H1 (cell line): Measurements from ENCODE around the gene COL11A1. TPM values are rescaled to one million over a fixed set of nuclear protein-coding genes. Genes with fewer than 3 reads are reported as not detected.

Source experiments
- CTCF ChIA-PET: fragments of 300-600 bp; sonication (Branson Sonifier 250); formaldehyde crosslinking; loops from one replicate; lab custom pipeline; 2021; ENCODE audit not compliant: partially characterized antibody; lab: Charles Lee
- POLR2A ChIA-PET: fragments of 300-600 bp; sonication (Branson Sonifier 250); formaldehyde crosslinking; loops from one replicate; lab custom pipeline; 2021; ENCODE audit warnings: inconsistent platforms; ENCODE audit not compliant: partially characterized antibody; lab: Charles Lee
- DNase-seq, 2 experiments: peaks; one replicate each; pipeline versions ENCODE4 v3.0.0 to v3.0.0-alpha.2; 2010 to 2022; ENCODE audit warnings: low spot score in 2 of 2, low read depth in 1 of 2, mixed read lengths in 1 of 2
- FAIRE-seq: peaks from 2 replicates; lab custom pipeline; 2011; peaks lifted over from hg19 to GRCh38; lab: Jason Lieb, UNC
- H2AFZ ChIP-seq: 2 replicates; pipeline ENCODE4 v1.8.1; 2012; ENCODE audit warnings: low read length, inconsistent platforms
- H2AK5ac ChIP-seq: 2 replicates; pipeline ENCODE4 v1.6.1; 2013; ENCODE audit warnings: low read depth, low read length
- H2BK120ac ChIP-seq: replicated peaks from 2 replicates; pipeline ENCODE3; 2013; ENCODE audit warnings: low read depth, low read length, inconsistent platforms
- H2BK12ac ChIP-seq: 2 replicates; pipeline ENCODE4 v1.6.1; 2013; ENCODE audit warnings: low read depth, low read length
- H2BK15ac ChIP-seq: 2 replicates; pipeline ENCODE4 v1.6.1; 2013; ENCODE audit warnings: low read length
- H2BK20ac ChIP-seq: 2 replicates; pipeline ENCODE4 v1.6.1; 2013; ENCODE audit warnings: low read length
- H2BK5ac ChIP-seq: 2 replicates; pipeline ENCODE4 v1.6.1; 2013; ENCODE audit warnings: low read depth, low read length
- H3K14ac ChIP-seq: 2 replicates; pipeline ENCODE4 v1.6.1; 2013; ENCODE audit warnings: inconsistent platforms; ENCODE audit not compliant: insufficient read length
- H3K18ac ChIP-seq: 2 replicates; pipeline ENCODE4 v1.6.1; 2013; ENCODE audit warnings: low read length; ENCODE audit errors: extremely low read depth
- H3K23ac ChIP-seq: 2 replicates; pipeline ENCODE4 v1.6.1; 2013; ENCODE audit warnings: inconsistent platforms; ENCODE audit not compliant: insufficient read length
- H3K23me2 ChIP-seq: 2 replicates; pipeline ENCODE4 v1.6.1; 2013; ENCODE audit warnings: low read depth, low read length
- H3K27ac ChIP-seq: 2 replicates; pipeline ENCODE4 v1.6.1; 2011; ENCODE audit warnings: low read depth, low read length, inconsistent platforms
- H3K27me3 ChIP-seq, 4 experiments: replicated peaks in 1 of 4; 1 replicate in 1 of 4; 2 replicates in 3 of 4; pipeline versions ENCODE4 v1.6.1 to v1.8.1; 2011 to 2013; ENCODE audit warnings: low read length in 3 of 4, mild to moderate bottlenecking in 3 of 4, inconsistent platforms in 2 of 4, mixed read lengths in 2 of 4, moderate library complexity in 1 of 4; ENCODE audit not compliant: control insufficient read depth in 3 of 4, insufficient read depth in 3 of 4; ENCODE audit errors: extremely low read depth in 1 of 4
- H3K36me3 ChIP-seq, 4 experiments: 2 replicates each; pipeline versions ENCODE4 v1.6.1 to v1.8.1; 2011 to 2013; ENCODE audit warnings: mild to moderate bottlenecking in 4 of 4, low read length in 3 of 4, moderate library complexity in 2 of 4, control low read depth in 1 of 4, inconsistent platforms in 1 of 4; ENCODE audit not compliant: insufficient read depth in 4 of 4, control insufficient read depth in 2 of 4
- H3K4ac ChIP-seq: replicated peaks from 2 replicates; pipeline ENCODE3; 2013; ENCODE audit warnings: low read length, low read depth, mixed read lengths, inconsistent platforms; ENCODE audit not compliant: insufficient read length
- H3K4me1 ChIP-seq, 4 experiments: replicated peaks in 1 of 4; 1 replicate in 1 of 4; 2 replicates in 3 of 4; pipeline versions ENCODE4 v1.6.1 to v1.8.1; 2011 to 2013; ENCODE audit warnings: low read length in 3 of 4, inconsistent platforms in 2 of 4, mixed read lengths in 1 of 4; ENCODE audit not compliant: insufficient read depth in 4 of 4, control insufficient read depth in 3 of 4
- H3K4me2 ChIP-seq, 2 experiments: 2 replicates each; pipeline versions ENCODE4 v1.6.1 to v1.8.1; 2011 to 2013; ENCODE audit warnings: low read depth in 2 of 2, low read length in 2 of 2, control low read depth in 1 of 2, inconsistent platforms in 1 of 2, mild to moderate bottlenecking in 1 of 2; ENCODE audit not compliant: insufficient read depth in 1 of 2
- H3K4me3 ChIP-seq, 4 experiments: fragments of 200-600, 300-600 bp in 1 of 4; sonication (generic), shearing (Covaris generic), sonication (Bioruptor Twin) in 1 of 4; 2 replicates each; pipeline versions ENCODE4 v1.5.1 to v1.8.1; 2011 to 2016; ENCODE audit warnings: low read length in 4 of 4, low read depth in 3 of 4, control low read depth in 2 of 4, inconsistent platforms in 2 of 4, mild to moderate bottlenecking in 2 of 4, mixed read lengths in 1 of 4, moderate library complexity in 1 of 4; ENCODE audit not compliant: insufficient read depth in 2 of 4; ENCODE audit errors: extremely low read depth in 1 of 4
- H3K56ac ChIP-seq: replicated peaks from 2 replicates; pipeline ENCODE3; 2013; ENCODE audit warnings: low read depth, mild to moderate bottlenecking, mixed read lengths, low read length, inconsistent platforms; ENCODE audit not compliant: insufficient read length
- H3K79me1 ChIP-seq: 2 replicates; pipeline ENCODE4 v1.6.1; 2013; ENCODE audit warnings: low read depth, low read length, control low read depth
- H3K79me2 ChIP-seq, 2 experiments: 2 replicates each; pipeline versions ENCODE4 v1.6.1 to v1.8.1; 2012 to 2013; ENCODE audit warnings: low read length in 2 of 2, mild to moderate bottlenecking in 2 of 2, inconsistent platforms in 1 of 2; ENCODE audit not compliant: insufficient read depth in 2 of 2, control insufficient read depth in 1 of 2
- H3K9ac ChIP-seq, 4 experiments: replicated peaks in 1 of 4; 1 replicate in 1 of 4; 2 replicates in 3 of 4; pipeline versions ENCODE4 v1.6.1 to v1.8.1; 2011 to 2013; ENCODE audit warnings: low read depth in 3 of 4, low read length in 3 of 4, control low read depth in 2 of 4, mild to moderate bottlenecking in 2 of 4, moderate library complexity in 2 of 4, inconsistent platforms in 1 of 4; ENCODE audit errors: extremely low read depth in 1 of 4
- H3K9me3 ChIP-seq, 2 experiments: 2 replicates each; pipeline versions ENCODE4 v1.6.1 to v1.8.1; 2012 to 2013; ENCODE audit warnings: mild to moderate bottlenecking in 2 of 2, moderate library complexity in 2 of 2, control low read depth in 1 of 2, inconsistent platforms in 1 of 2, low read depth in 1 of 2, low read length in 1 of 2, mixed read lengths in 1 of 2; ENCODE audit not compliant: insufficient read depth in 2 of 2
- H4K20me1 ChIP-seq, 2 experiments: replicated peaks in 1 of 2; 2 replicates each; pipeline versions ENCODE3 to v1.8.1; 2011 to 2013; ENCODE audit warnings: inconsistent platforms in 2 of 2, low read length in 2 of 2, mild to moderate bottlenecking in 1 of 2; ENCODE audit not compliant: insufficient read depth in 2 of 2, control insufficient read depth in 1 of 2
- H4K5ac ChIP-seq: 2 replicates; pipeline ENCODE4 v1.6.1; 2013; ENCODE audit warnings: low read length, low read depth, mixed read lengths, inconsistent platforms; ENCODE audit not compliant: insufficient read length
- H4K8ac ChIP-seq: 2 replicates; pipeline ENCODE4 v1.8.0; 2013; ENCODE audit warnings: mild to moderate bottlenecking, moderate library complexity, low read length, inconsistent platforms; ENCODE audit not compliant: insufficient read depth; ENCODE audit errors: extremely low read depth
- H4K91ac ChIP-seq: replicated peaks from 2 replicates; pipeline ENCODE3; 2013; ENCODE audit warnings: low read length, mixed read lengths, inconsistent platforms; ENCODE audit not compliant: insufficient read length
- EGR1 ChIP-seq: IDR thresholded peaks from 2 replicates; pipeline ENCODE4 v1.6.1; 2011; ENCODE audit warnings: low read depth, low read length, borderline replicate concordance
- KDM1A ChIP-seq: fragments of 200-600, 300-600 bp; sonication (generic); IDR thresholded peaks from 2 replicates; pipeline ENCODE4 v1.7.1; 2016; ENCODE audit warnings: mild to moderate bottlenecking, low read length, borderline replicate concordance
- MAFK ChIP-seq: IDR thresholded peaks from 2 replicates; pipeline ENCODE4 v1.6.1; 2012; ENCODE audit warnings: low read depth, mild to moderate bottlenecking, improper control_type of control experiment, low read length
- NANOG ChIP-seq: IDR thresholded peaks from 2 replicates; pipeline ENCODE4 v1.6.1; 2011; ENCODE audit warnings: low read length, low read depth, mild to moderate bottlenecking, inconsistent platforms; ENCODE audit not compliant: insufficient read depth, poor library complexity, severe bottlenecking
- TAF1 ChIP-seq: IDR thresholded peaks from 2 replicates; pipeline ENCODE4 v1.6.1; 2011; ENCODE audit warnings: mild to moderate bottlenecking, low read depth, low read length
- TEAD4 ChIP-seq: IDR thresholded peaks from 2 replicates; pipeline ENCODE4 v1.6.1; 2012; ENCODE audit warnings: low read depth, low read length, inconsistent platforms, mixed read lengths
- WGBS, 2 experiments: shearing (Covaris generic) in 1 of 2; methylation state at CpG; one replicate each; pipeline versions ENCODE4 v1.1.6 to v1.1.7; 2013 to 2015; ENCODE audit warnings: low lambda C conversion rate in 2 of 2, mixed read lengths in 2 of 2, inconsistent platforms in 1 of 2, low coverage in 1 of 2, missing lambda C conversion rate in 1 of 2; ENCODE audit not compliant: insufficient replicate concordance in 2 of 2, insufficient coverage in 1 of 2, insufficient read length in 1 of 2; ENCODE audit errors: extremely low coverage in 1 of 2, missing lambda C conversion rate in 1 of 2; 5-methylcytosine and 5-hydroxymethylcytosine counted together
- polyA plus RNA-seq, 7 experiments: library from polyadenylated mRNA; depleted of rRNA in 3 of 7; stranded (reverse) in 5 of 7; unstranded in 2 of 7; fragments of >200 nt in 5 of 7; fragments of 200-250 nt in 2 of 7; gene quantifications; 1 replicate in 5 of 7; 2 replicates in 1 of 7; 4 replicates in 1 of 7; pipeline versions ENCODE4 v1.2.1 to v1.2.3, GENCODE V29; 2011 to 2013; ENCODE audit warnings: missing spikeins in 2 of 7, mixed read lengths in 2 of 7
- total RNA-seq: library from RNA; stranded (reverse); fragmentation: NEBNext Ultra II Directional; extraction: Animal tissue kit (Norgen Biotek cat#: 25700); gene quantifications from 2 replicates; pipeline ENCODE4 v1.2.1, GENCODE V29; 2021
- TF ChIP-seq, protein P1 (sequence below): IDR thresholded peaks from 2 replicates; pipeline ENCODE4 v1.6.1; 2011; ENCODE audit warnings: low read length, improper control_type of control experiment

The COL11A1 gene
- total and polyA plus RNA-seq, 2 of the 8 experiments (the other 6 are each of a cell fraction or from before 2014, with no cell fraction given), result 4.0 to 27.9 TPM

DNA sequence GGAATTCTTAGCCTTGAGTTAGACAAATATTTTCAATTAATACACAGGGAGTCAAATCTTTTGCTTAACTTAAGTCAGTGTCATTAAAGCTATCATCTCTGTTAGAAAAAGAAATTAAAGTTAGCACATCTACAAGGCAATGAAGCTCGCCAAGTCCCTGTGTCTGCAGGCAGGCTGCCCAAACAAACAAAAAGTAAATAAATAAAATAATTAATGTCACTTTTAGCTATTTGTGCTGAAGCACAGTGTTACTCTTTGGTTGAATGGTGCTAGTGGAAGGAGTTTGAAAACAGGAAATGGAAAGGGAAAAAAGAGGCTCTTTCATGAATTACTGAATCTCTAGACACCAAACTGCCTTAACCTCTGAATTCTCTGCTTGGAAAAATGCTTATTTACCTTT is 37.1 kb upstream of the COL11A1 start:
- POLR2A ChIA-PET, result no interaction called here
- H3K36me3 ChIP-seq, result no peaks in the 10 kb centered on the region
- H2AFZ ChIP-seq, result no peak overlapping the region
- DNase-seq (no peak), FAIRE-seq (no peak)
- no peak overlapping the region for H3K18ac ChIP-seq
- H3K23ac ChIP-seq, result no peak overlapping the region
- no peak overlapping the region for H3K56ac ChIP-seq
- no peak overlapping the region for H3K4me2 ChIP-seq
- H3K4ac ChIP-seq, result no peak overlapping the region
- H3K27ac ChIP-seq, result no peak overlapping the region
- H3K14ac ChIP-seq, result no peak overlapping the region
- no peaks in the 10 kb centered on the region for H3K23me2 ChIP-seq
- CTCF ChIA-PET, result no interaction called here
- H2AK5ac ChIP-seq, result no peak overlapping the region
- H3K79me2 ChIP-seq, result no peaks in the 10 kb centered on the region
- WGBS, 2 experiments, result 57% methylated on average over 1 of the region's 1 CpG; no CpG with 5 or more reads in 1 of the 2 experiments
- no peak overlapping the region for H2BK15ac ChIP-seq
- H4K8ac ChIP-seq, result no peak overlapping the region
- no peak overlapping the region for H2BK5ac ChIP-seq
- no peaks in the 10 kb centered on the region for H3K4me1 ChIP-seq
- H3K27me3 ChIP-seq, result no peaks in the 10 kb centered on the region
- H4K5ac ChIP-seq, result no peak overlapping the region
- TF ChIP-seq NANOG, result no peak
- no peak for TF ChIP-seq MAFK
- TF ChIP-seq, protein P1, sequence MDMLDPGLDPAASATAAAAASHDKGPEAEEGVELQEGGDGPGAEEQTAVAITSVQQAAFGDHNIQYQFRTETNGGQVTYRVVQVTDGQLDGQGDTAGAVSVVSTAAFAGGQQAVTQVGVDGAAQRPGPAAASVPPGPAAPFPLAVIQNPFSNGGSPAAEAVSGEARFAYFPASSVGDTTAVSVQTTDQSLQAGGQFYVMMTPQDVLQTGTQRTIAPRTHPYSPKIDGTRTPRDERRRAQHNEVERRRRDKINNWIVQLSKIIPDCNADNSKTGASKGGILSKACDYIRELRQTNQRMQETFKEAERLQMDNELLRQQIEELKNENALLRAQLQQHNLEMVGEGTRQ, result no peak
- no peak for TF ChIP-seq EGR1
- no peak for TF ChIP-seq TEAD4
- no peak for TF ChIP-seq KDM1A
- no peak for TF ChIP-seq TAF1
- no peaks in the 10 kb centered on the region for H3K9me3 ChIP-seq
- H2BK20ac ChIP-seq, result no peak overlapping the region
- no peaks in the 10 kb centered on the region for H3K79me1 ChIP-seq
- no peak overlapping the region for H3K4me3 ChIP-seq
- H2BK12ac ChIP-seq, result no peak overlapping the region
- H4K91ac ChIP-seq, result no peak overlapping the region
- no peak overlapping the region for H2BK120ac ChIP-seq
- no peaks in the 10 kb centered on the region for H4K20me1 ChIP-seq
- H3K9ac ChIP-seq, result no peak overlapping the region
